ENCODE results near the gene GSK3B.

DNA sequence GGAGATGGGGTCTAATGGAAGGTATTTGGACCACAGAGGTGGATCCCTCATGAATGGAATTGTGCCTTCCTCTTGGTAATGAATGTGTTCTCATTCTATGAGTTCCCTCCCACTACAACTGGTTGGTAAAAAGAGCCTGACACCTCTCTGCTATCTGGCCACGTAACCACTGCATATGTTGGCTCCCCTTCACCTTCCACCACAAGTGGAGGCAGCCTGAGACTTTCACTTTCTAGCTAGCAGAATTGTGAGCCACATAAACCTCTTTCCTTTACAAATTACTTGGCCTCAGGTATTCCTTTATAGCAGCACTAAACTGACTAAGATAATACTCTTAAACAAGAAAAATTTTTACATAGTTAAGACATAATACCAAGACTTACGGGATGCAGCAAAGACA is 157.0 kb downstream of the GSK3B start:
- no peak for TF ChIP-seq HDAC2 (IDR thresholded peaks at IDR 0.05)
- TF ChIP-seq, protein P1, sequence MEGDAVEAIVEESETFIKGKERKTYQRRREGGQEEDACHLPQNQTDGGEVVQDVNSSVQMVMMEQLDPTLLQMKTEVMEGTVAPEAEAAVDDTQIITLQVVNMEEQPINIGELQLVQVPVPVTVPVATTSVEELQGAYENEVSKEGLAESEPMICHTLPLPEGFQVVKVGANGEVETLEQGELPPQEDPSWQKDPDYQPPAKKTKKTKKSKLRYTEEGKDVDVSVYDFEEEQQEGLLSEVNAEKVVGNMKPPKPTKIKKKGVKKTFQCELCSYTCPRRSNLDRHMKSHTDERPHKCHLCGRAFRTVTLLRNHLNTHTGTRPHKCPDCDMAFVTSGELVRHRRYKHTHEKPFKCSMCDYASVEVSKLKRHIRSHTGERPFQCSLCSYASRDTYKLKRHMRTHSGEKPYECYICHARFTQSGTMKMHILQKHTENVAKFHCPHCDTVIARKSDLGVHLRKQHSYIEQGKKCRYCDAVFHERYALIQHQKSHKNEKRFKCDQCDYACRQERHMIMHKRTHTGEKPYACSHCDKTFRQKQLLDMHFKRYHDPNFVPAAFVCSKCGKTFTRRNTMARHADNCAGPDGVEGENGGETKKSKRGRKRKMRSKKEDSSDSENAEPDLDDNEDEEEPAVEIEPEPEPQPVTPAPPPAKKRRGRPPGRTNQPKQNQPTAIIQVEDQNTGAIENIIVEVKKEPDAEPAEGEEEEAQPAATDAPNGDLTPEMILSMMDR (IDR thresholded peaks at IDR 0.05 in 2 of 3, conservative IDR thresholded peaks at IDR 0.05 in 1 of 3; ENCODE audit: control insufficient read depth in 2 of 3, extremely low read depth in 1 of 3, insufficient read depth in 1 of 3, low read depth in 3 of 3, low read length in 3 of 3), result no peak
- TF ChIP-seq EZH2 (IDR thresholded peaks at IDR 0.05; ENCODE audit: borderline replicate concordance, control insufficient read depth, low read depth, low read length), result no peak
- TF ChIP-seq ESRRA (IDR thresholded peaks at IDR 0.05; ENCODE audit: low read length), result no peak
- TF ChIP-seq SMAD5 (IDR thresholded peaks at IDR 0.05; ENCODE audit: low read depth), result no peak
- TF ChIP-seq, protein P2, sequence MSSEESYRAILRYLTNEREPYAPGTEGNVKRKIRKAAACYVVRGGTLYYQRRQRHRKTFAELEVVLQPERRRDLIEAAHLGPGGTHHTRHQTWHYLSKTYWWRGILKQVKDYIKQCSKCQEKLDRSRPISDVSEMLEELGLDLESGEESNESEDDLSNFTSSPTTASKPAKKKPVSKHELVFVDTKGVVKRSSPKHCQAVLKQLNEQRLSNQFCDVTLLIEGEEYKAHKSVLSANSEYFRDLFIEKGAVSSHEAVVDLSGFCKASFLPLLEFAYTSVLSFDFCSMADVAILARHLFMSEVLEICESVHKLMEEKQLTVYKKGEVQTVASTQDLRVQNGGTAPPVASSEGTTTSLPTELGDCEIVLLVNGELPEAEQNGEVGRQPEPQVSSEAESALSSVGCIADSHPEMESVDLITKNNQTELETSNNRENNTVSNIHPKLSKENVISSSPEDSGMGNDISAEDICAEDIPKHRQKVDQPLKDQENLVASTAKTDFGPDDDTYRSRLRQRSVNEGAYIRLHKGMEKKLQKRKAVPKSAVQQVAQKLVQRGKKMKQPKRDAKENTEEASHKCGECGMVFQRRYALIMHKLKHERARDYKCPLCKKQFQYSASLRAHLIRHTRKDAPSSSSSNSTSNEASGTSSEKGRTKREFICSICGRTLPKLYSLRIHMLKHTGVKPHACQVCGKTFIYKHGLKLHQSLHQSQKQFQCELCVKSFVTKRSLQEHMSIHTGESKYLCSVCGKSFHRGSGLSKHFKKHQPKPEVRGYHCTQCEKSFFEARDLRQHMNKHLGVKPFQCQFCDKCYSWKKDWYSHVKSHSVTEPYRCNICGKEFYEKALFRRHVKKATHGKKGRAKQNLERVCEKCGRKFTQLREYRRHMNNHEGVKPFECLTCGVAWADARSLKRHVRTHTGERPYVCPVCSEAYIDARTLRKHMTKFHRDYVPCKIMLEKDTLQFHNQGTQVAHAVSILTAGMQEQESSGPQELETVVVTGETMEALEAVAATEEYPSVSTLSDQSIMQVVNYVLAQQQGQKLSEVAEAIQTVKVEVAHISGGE (CRISPR knock-in tag; IDR thresholded peaks at IDR 0.05), result no peak
